ENCODE data around the gene AMER3.

Gene AMER3

GRCh38 chr2:130797493-130798435 is 42.4 kb downstream of the AMER3 start:
- DNase-seq (ENCODE audit: insufficient read length, low spot score) (peak; percentile 67), FAIRE-seq (no peak)
- TF ChIP-seq CTCF (IDR thresholded peaks at IDR 0.05; ENCODE audit: insufficient read depth, missing control alignments): peak; percentile 70

- no peak for TF ChIP-seq CTCF (IDR thresholded peaks at IDR 0.05; ENCODE audit: insufficient read depth, missing control alignments)
- no peak for DNase-seq (ENCODE audit: insufficient read length, low spot score)
- no peak for FAIRE-seq
Observed at GRCh38 chr2:130798472-130799218, 43.3 kb downstream of the AMER3 start.

DNA sequence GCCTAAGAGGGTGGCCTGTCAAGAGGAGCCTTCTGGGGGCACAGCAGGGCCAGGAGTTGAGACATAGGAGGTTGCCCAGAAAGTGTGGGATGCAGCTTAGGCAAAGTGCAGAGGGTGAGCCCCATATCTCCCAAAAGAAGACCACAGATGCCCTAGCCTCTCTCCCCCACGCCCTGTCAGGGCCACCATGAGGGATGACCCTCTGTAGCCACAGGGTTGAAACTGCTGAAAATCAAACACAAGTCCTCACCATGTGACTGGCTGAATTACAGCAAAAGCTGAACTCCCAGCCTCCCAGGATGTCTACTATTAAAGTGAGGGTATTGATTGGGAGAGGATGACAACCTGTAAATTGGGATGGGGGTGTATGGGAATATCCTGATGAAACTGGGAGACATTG is 44.0 kb downstream of the AMER3 start:
- FAIRE-seq (no peak), DNase-seq (ENCODE audit: insufficient read length, low spot score) (no peak)
- TF ChIP-seq CTCF (IDR thresholded peaks at IDR 0.05; ENCODE audit: insufficient read depth, missing control alignments): no peak

DNA sequence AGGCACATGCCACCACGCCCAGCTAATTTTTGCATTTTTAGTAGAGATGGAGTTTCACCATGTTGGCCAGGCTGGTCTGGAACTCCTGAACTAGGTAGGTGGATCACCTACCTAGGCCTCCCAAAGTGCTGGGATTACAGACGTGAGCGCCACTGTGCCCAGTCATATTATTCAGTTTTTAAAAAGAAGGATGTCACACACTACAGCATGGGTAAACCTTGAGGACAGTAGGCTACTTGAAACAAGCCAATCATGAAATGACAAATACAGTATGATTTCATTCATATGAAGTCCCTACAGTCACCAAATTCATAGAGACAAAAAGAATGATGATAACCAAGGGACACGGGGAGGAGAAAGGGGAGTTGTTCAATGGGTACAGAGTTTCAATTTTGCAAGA is 50.3 kb downstream of the AMER3 start:
- no peak for TF ChIP-seq CTCF (IDR thresholded peaks at IDR 0.05; ENCODE audit: insufficient read depth, missing control alignments)
- FAIRE-seq: no peak
- no peak for DNase-seq (ENCODE audit: insufficient read length, low spot score)

GRCh38 chr2:130806370-130806769 is 51.0 kb downstream of the AMER3 start:
- FAIRE-seq (no peak), DNase-seq (ENCODE audit: insufficient read length, low spot score) (no peak)
- TF ChIP-seq CTCF (IDR thresholded peaks at IDR 0.05; ENCODE audit: insufficient read depth, missing control alignments): no peak

DNA sequence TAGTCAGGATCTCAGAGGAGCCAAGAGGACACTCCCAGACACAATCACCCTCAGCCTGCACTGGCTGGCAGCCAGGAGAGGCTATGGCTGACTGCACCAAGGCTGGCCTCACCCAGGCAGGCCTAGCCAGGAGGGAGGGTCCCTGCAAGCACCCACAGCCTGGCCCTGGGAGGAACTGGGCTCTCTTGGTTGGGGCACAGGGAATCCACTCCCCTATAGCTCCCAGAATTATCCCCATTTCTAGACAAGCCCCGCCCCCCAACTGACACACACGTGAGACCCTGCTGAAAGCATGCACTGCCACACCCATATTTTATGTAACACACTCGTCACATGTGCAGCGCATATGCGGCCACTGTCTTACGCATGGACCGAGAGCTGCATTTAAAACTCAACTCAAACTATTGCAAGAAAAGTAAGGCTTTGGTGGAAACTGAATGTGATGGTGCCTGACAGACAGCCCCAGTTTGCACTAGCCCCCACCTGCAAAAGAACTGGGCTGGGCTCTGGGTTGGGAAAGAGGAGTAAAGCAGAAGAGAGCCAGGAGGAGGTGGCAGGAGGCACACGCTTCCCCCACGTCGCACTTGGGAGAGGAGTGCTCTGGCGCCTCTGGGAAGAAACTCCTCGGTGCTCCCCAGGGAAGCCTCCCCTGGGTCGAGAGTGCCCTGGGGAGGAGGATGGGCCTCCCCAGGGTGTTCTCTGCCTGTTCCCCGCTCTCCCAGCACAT is 52.5 kb downstream of the AMER3 start:
- FAIRE-seq: no peak
- no peak for TF ChIP-seq CTCF (IDR thresholded peaks at IDR 0.05; ENCODE audit: insufficient read depth, missing control alignments)
- no peak for DNase-seq (ENCODE audit: insufficient read length, low spot score)

Data from D721Med (cell line).